GM18861 (cell line): ENCODE results near the gene SH3BP5.

Experiments used
- ATAC-seq: cut with Tn5 transposase; IDR thresholded peaks from one replicate; pipeline ENCODE4 v1.9.1; 2021; ENCODE audit not compliant: unreplicated experiment

The SH3BP5 gene

GRCh38 chr3:15260531-15260930 lies 71.9 kb downstream of the SH3BP5 start:
- ATAC-seq, result no peak

GRCh38 chr3:15258720-15259119 lies 73.7 kb downstream of the SH3BP5 start:
- ATAC-seq, result no peak

DNA sequence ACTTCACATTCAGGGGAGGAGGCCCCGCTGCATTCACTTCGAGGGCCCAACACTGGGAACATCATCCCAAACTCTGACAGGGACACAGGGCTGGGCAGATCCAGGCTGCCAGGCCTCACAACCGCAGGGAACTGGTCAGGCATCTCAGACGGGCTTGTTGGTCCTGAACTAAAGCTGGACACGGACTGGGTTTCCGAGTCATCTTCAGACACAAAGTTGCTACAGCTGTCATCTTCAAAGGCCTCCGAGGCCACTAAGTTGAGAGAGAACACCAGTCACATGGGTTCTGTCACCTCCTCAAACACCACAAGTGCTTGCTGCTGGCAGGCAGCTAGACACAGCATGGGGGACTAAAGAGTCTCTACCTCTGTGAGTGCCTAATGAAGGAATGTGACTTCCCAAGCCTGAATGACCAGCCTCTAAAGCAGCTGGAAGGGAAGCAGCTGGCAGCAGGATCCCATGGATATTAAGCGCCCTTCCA lies 75.5 kb downstream of the SH3BP5 start:
- no peak for ATAC-seq

- ATAC-seq, result no peak
Observed at GRCh38 chr3:15255215-15255614, 77.2 kb downstream of the SH3BP5 start.

DNA sequence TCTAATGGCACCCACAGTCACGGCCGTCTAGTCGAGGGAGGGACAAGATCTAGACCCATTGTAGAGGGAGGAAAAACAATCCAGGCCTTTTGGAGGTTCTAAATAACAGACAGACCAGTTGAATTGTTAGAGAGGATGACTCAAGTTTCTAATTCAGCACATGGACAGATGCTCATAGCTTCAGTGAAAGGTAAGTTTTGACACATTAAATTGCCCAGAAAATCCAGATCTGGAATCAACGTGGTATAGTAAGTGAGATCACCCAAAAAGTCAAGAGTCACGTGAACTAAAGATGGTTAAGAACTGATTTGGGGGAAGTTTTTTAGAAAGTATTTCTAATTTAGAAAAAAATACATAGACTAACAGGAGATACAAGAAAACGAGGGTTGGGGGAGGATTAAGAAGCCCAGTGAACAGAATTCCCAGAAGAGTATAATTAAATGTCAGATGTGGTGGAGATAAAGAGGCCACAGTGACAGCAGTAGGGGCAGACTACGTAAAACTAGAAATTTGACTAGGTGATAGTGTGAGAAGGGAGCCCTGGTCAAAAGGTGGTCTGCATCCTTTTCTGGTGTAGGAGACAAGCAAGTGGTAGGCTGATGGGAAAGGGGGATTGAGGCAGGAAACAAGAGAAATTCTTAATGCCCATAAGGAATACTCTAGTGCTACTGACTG lies 79.2 kb downstream of the SH3BP5 start:
- no peak for ATAC-seq

- no peak for ATAC-seq
Observed at GRCh38 chr3:15246186-15246585, 86.2 kb downstream of the SH3BP5 start.

- ATAC-seq, result no peak
Observed at GRCh38 chr3:15243822-15244482, 88.4 kb downstream of the SH3BP5 start.

DNA sequence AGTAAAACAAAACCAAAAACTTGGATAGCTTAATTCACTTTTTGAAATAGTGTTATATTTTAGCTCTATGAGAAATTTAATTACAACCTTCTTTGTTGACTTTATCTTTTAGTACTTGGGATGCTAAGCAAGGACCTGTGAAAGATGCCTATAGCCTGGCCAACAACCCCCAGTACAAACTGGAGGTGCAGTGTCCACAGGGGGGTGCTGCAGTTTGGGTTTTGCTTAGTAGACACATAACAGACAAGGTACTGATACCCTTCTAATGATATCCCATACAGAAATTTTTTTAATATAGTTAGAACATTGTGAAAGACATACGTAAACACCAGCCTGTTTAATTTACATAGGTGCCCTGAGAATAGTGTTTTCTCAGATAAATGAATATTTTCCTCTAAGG lies 91.0 kb downstream of the SH3BP5 start:
- ATAC-seq, result no peak

- ATAC-seq, result no peak
Observed at GRCh38 chr3:15229262-15229661, 103.1 kb downstream of the SH3BP5 start.

- ATAC-seq, result no peak
Observed at GRCh38 chr3:15228147-15228546, 104.2 kb downstream of the SH3BP5 start.

GRCh38 chr3:15223685-15224572 lies 108.5 kb downstream of the SH3BP5 start:
- no peak for ATAC-seq

DNA sequence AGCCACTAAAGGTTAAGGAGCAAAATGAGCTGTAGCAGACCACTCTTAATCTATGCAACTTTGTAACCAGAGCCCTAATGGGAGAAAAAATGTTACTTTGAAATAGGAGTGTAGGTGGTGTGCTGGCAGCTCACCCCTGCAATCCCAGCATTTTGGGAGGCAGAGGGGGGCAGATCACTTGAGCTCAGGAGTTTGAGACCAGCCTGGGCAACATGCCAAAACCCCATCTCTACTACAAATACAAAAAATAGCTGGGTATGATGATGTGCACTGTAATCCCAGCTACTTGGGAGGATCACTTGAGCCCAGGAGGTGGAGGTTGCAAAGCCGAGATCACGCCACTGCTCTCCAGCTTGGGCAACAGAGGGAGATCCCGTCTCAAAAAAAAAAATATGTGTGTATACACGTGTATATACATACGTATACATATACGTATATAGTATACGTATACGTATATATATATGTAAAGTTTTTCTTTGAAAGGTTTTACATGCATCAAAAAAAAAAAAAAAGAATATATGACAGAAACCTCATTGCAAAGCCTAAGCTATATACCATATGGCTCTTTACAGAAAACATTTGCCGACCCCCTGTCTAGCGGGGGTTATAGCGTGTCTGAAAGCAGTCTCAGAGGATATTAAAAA lies 110.7 kb downstream of the SH3BP5 start:
- no peak for ATAC-seq

GRCh38 chr3:15220661-15221060 lies 111.7 kb downstream of the SH3BP5 start:
- ATAC-seq, result no peak

- no peak for ATAC-seq
Observed at GRCh38 chr3:15220056-15220455, 112.3 kb downstream of the SH3BP5 start.

GRCh38 chr3:15218689-15219088 lies 113.7 kb downstream of the SH3BP5 start:
- ATAC-seq, result no peak

DNA sequence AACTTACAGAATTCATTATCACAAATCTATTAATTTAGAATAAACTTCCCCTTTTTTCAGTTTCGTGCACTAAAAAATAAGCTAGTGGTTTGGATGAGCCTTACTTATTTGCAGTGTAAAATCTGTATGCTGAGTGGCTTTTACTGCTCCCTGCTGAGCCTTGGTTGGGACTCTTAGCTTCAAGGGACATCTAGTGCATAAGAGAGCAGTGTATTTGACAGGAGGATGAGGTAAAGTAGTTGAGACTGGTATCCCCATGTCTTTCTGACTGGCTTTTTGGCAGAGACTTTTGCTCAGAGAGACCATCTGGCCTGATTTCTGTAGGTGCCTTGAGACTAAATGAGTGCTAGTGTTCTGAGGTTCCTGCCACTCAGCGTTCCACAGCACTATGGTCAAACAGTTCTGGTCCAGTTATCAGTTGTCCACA lies 114.5 kb downstream of the SH3BP5 start:
- ATAC-seq, result no peak

DNA sequence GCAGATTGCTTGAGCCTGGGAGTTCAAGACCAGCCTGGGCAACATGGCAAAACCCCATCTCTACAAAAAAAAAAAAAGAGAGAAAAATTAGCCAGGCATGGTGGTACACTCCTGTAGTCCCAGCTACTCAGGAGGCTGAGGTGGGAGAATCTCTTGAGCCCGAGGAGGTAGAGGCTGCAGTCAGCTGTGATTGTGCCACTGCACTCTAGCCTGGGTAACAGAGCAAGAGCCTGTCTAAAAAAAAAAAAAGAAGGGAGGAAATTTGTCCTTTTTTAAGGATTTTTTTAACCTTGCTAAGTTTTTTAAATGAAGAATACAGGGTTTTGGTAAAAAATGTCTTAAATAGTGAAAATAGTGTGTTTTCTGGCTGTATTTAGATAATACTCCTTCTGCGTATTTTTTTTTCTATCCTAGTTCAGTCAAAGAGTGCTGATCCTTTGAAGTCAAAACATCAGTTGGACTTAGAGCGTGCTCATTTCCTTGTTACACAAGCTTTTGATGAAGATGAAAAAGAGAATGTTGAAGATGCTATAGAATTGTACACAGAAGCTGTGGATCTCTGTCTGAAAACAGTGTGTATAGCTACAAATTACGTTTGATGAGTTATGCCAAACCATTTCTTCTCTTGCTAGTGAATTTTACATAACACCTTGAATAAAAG lies 115.2 kb downstream of the SH3BP5 start:
- ATAC-seq, result no peak

GRCh38 chr3:15216501-15216900 lies 115.9 kb downstream of the SH3BP5 start:
- no peak for ATAC-seq

GRCh38 chr3:15215996-15216395 lies 116.4 kb downstream of the SH3BP5 start:
- ATAC-seq, result no peak

DNA sequence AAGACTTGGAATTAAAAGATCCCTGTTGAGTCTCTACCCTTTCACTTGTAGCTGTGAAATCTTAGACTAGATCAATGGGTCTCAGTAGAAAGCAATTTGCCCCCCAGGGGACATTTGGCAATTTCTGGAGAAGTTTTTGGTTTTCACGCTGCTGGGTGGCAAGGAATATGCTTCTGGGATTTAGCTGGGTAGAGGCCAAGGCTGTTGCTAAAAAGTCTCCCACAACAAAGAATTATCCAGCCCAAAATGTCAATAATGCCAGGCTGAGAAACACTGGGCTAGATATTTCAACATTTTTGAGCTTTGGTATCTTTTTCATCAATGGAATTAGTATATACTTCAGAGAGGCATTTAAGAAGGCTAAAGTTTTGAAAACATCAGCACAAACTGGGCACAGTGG lies 117.6 kb downstream of the SH3BP5 start:
- ATAC-seq, result no peak

DNA sequence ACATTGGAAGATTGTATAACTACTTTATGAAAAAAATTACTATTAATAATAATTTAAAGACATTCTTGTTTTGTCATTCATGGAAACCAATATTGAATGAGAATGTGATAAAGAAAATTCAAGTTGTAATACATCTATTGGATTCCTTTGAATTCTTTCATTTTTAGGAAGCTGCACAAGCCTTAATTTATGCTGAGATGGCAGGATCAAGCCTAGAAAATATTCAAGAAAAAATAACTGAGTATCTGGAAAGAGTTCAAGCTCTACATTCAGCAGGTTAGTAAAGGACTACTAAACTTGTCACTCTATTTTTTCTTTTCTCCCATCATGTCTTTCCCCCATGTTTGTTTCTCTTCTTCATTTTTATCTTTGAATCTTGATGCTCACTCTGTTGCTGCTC lies 120.4 kb downstream of the SH3BP5 start:
- ATAC-seq, result no peak
